RWPE2 (cell line): ENCODE measurements around the gene FOXP2.

Source experiments
- ATAC-seq: fragments of 200-7000 bp; cut with Tn5 transposase; 3 replicates; pipeline ENCODE4 v1.9.1; 2021; ENCODE audit warnings: low read depth
- DNase-seq: peaks from one replicate; pipeline ENCODE4 v3.0.0-alpha.2; 2020; ENCODE audit warnings: low spot score
- H3K27ac ChIP-seq: fragments of 450-650 bp; 2 replicates; pipeline ENCODE4 v1.5.1; 2017; ENCODE audit warnings: mild to moderate bottlenecking; ENCODE audit not compliant: poor library complexity, severe bottlenecking
- H3K27me3 ChIP-seq: fragments of 250-450 bp; sonication (Bioruptor Pico); 2 replicates; pipeline ENCODE4 v1.5.1; 2021; ENCODE audit warnings: mild to moderate bottlenecking, moderate library complexity; ENCODE audit not compliant: insufficient read depth, poor library complexity, severe bottlenecking
- H3K36me3 ChIP-seq: fragments of 250-450 bp; sonication (Bioruptor Pico); 2 replicates; pipeline ENCODE4 v1.5.1; 2020; ENCODE audit warnings: low read depth, mild to moderate bottlenecking, moderate library complexity
- H3K4me1 ChIP-seq: fragments of 250-450 bp; sonication (Bioruptor Pico); 2 replicates; pipeline ENCODE4 v1.5.1; 2021; ENCODE audit warnings: mild to moderate bottlenecking, moderate library complexity; ENCODE audit not compliant: insufficient read depth, poor library complexity, severe bottlenecking
- H3K4me3 ChIP-seq: fragments of 250-450 bp; sonication (Bioruptor Pico); 2 replicates; pipeline ENCODE4 v1.5.1; 2021; ENCODE audit warnings: mild to moderate bottlenecking, moderate library complexity; ENCODE audit not compliant: severe bottlenecking
- H3K9me3 ChIP-seq: fragments of 250-450 bp; sonication (Bioruptor Pico); 2 replicates; pipeline ENCODE4 v1.5.1; 2021; ENCODE audit warnings: mild to moderate bottlenecking, moderate library complexity; ENCODE audit not compliant: severe bottlenecking
- TF ChIP-seq, protein P1 (sequence below): fragments of 450-650 bp; IDR thresholded peaks from one replicate; pipeline ENCODE4 v1.5.1; 2017; ENCODE audit warnings: mild to moderate bottlenecking, moderate library complexity; ENCODE audit not compliant: poor library complexity, severe bottlenecking

FOXP2 gene

GRCh38 chr7:114688443-114689055 is 273.9 kb downstream of the FOXP2 start:
- no peak for ATAC-seq
- TF ChIP-seq, protein P1, sequence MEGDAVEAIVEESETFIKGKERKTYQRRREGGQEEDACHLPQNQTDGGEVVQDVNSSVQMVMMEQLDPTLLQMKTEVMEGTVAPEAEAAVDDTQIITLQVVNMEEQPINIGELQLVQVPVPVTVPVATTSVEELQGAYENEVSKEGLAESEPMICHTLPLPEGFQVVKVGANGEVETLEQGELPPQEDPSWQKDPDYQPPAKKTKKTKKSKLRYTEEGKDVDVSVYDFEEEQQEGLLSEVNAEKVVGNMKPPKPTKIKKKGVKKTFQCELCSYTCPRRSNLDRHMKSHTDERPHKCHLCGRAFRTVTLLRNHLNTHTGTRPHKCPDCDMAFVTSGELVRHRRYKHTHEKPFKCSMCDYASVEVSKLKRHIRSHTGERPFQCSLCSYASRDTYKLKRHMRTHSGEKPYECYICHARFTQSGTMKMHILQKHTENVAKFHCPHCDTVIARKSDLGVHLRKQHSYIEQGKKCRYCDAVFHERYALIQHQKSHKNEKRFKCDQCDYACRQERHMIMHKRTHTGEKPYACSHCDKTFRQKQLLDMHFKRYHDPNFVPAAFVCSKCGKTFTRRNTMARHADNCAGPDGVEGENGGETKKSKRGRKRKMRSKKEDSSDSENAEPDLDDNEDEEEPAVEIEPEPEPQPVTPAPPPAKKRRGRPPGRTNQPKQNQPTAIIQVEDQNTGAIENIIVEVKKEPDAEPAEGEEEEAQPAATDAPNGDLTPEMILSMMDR, result no peak
- no peak for DNase-seq
- Histone ChIP-seq H3K36me3 (no peaks in the 10 kb centered on the region), H3K9me3 (no peaks in the 10 kb centered on the region), H3K27ac (no peak overlapping the region), H3K4me3 (no peak overlapping the region), H3K4me1 (no peaks in the 10 kb centered on the region), H3K27me3 (no peaks in the 10 kb centered on the region)

DNA sequence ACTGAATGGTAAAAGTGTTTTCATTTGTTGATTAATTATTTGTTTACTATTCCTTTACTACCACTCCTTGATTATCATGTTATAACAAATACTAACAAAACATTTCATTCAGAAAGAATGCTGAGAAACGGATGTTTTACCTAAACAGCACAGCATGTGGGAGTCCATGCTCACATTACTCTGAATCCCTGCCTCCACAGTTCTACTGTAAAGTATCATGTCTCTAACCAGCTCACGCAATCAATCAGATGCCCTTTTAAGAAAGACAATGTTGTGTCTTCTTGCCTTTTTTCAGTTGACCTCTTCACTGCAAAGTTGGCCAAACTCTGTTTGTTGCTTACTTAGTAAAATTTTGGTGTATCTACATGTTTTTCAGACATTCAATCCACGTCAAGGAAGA is 274.8 kb downstream of the FOXP2 start:
- Histone ChIP-seq H3K27me3 (no peaks in the 10 kb centered on the region), H3K9me3 (no peaks in the 10 kb centered on the region), H3K27ac (no peak overlapping the region), H3K36me3 (no peaks in the 10 kb centered on the region), H3K4me1 (no peaks in the 10 kb centered on the region), H3K4me3 (no peak overlapping the region)
- DNase-seq, result no peak
- no peak for ATAC-seq
- TF ChIP-seq, protein P1, result no peak

GRCh38 chr7:114691605-114692004 is 277.0 kb downstream of the FOXP2 start:
- TF ChIP-seq, protein P1, result no peak

GRCh38 chr7:114695182-114695581 is 280.6 kb downstream of the FOXP2 start:
- Histone ChIP-seq H3K4me1 (no peaks in the 10 kb centered on the region), H3K27me3 (no peaks in the 10 kb centered on the region), H3K36me3 (no peaks in the 10 kb centered on the region), H3K27ac (no peak overlapping the region), H3K4me3 (no peak overlapping the region), H3K9me3 (no peaks in the 10 kb centered on the region)
- ATAC-seq, result no peak
- TF ChIP-seq, protein P1, result no peak
- DNase-seq, result no peak

More at GRCh38 chr7:114691605-114692004, 277.0 kb downstream of the FOXP2 start:
- H3K9me3 ChIP-seq, result no peaks in the 10 kb centered on the region
- no peaks in the 10 kb centered on the region for H3K36me3 ChIP-seq
- ATAC-seq (no peak), DNase-seq (no peak)
- no peak overlapping the region for H3K27ac ChIP-seq
- H3K4me3 ChIP-seq, result no peak overlapping the region
- no peaks in the 10 kb centered on the region for H3K4me1 ChIP-seq
- no peaks in the 10 kb centered on the region for H3K27me3 ChIP-seq

- no peaks in the 10 kb centered on the region for H3K4me1 ChIP-seq
- TF ChIP-seq, protein P1, result no peak
- no peaks in the 10 kb centered on the region for H3K9me3 ChIP-seq
- no peaks in the 10 kb centered on the region for H3K27me3 ChIP-seq
- H3K4me3 ChIP-seq, result no peak overlapping the region
- H3K27ac ChIP-seq, result no peak overlapping the region
- ATAC-seq, result no peak
- no peaks in the 10 kb centered on the region for H3K36me3 ChIP-seq
- DNase-seq, result no peak
Observed at GRCh38 chr7:114700247-114700928, 285.8 kb downstream of the FOXP2 start.
